ENCODE results near the gene DAB1. TPM values are rescaled to one million over a fixed set of nuclear protein-coding genes. Genes with fewer than 3 reads are reported as not detected.

The DAB1 gene
- total RNA-seq, 3 donors from 2014 or later, result not detected

GRCh38 chr1:57041901-57042300, 382.0 kb downstream of the DAB1 start:
- H3K36me3 Mint-ChIP-seq (ENCODE audit: insufficient read depth), result no peaks in the 10 kb centered on the region
- ATAC-seq, result no peak

DNA sequence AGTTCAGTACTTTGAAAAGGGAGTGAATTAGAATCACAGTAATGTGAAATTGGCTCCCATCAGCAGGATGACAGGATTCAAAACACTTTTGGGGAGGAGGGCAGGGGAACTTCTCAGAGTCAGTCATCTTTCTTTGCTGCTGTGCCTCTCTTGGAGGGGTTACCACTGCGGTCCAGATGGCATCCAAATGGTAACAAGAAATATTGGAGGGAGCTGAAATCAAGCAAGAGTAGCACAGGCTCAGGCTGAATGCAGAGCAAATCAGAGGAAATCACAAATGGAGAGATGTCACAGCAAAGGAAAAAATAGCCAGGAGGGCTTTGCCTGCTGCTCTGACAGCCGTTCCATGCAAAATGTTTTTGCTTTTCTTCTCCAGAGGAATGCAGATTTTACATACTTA, 383.0 kb downstream of the DAB1 start:
- DNase-seq, result no peak
- Mint-ChIP-seq H3K9me3 (no peaks in the 10 kb centered on the region), H3K4me3 (no peak overlapping the region), H3K36me3 (ENCODE audit: insufficient read depth) (no peaks in the 10 kb centered on the region), H3K4me1 (ENCODE audit: low read depth) (no peaks in the 10 kb centered on the region), H3K27me3 (ENCODE audit: low read depth) (no peaks in the 10 kb centered on the region)
- no peak for ATAC-seq

More at GRCh38 chr1:57041901-57042300, 382.0 kb downstream of the DAB1 start:
- H3K27me3 Mint-ChIP-seq (ENCODE audit: low read depth), result no peaks in the 10 kb centered on the region
- DNase-seq, result no peak
- no peaks in the 10 kb centered on the region for H3K4me1 Mint-ChIP-seq (ENCODE audit: low read depth)
- H3K9me3 Mint-ChIP-seq, result no peaks in the 10 kb centered on the region
- no peak overlapping the region for H3K4me3 Mint-ChIP-seq

- no peaks in the 10 kb centered on the region for H3K4me1 Mint-ChIP-seq (ENCODE audit: low read depth)
- H3K4me3 Mint-ChIP-seq, result no peak overlapping the region
Observed at GRCh38 chr1:57036641-57037579, 386.9 kb downstream of the DAB1 start.

DNA sequence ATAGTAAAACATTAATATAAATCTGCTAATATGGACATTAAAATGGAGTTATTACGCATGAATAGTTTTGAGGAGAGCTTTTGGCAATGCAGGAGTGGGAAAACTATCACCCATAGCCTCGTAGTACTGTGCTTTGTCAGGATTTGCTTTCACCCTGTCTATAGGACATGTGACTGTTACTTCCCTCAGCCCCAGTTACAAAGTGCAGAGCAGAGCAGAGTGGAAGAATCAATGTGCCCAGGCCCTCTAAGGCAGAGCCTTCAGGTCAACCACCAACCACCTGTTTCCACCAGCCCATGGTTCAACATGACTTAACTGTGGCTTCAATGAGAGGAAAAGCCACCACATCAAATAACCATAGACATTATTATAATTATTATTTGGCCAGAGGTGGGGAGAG, 389.1 kb downstream of the DAB1 start:
- H3K27me3 Mint-ChIP-seq (ENCODE audit: low read depth), result no peaks in the 10 kb centered on the region
- DNase-seq (no peak), ATAC-seq (no peak)
- no peaks in the 10 kb centered on the region for H3K36me3 Mint-ChIP-seq (ENCODE audit: insufficient read depth)
- H3K9me3 Mint-ChIP-seq, result no peaks in the 10 kb centered on the region
- no peak overlapping the region for H3K4me3 Mint-ChIP-seq
- no peaks in the 10 kb centered on the region for H3K4me1 Mint-ChIP-seq (ENCODE audit: low read depth)

More at GRCh38 chr1:57036641-57037579, 386.9 kb downstream of the DAB1 start:
- H3K9me3 Mint-ChIP-seq, result no peaks in the 10 kb centered on the region
- no peaks in the 10 kb centered on the region for H3K36me3 Mint-ChIP-seq (ENCODE audit: insufficient read depth)
- no peak for ATAC-seq
- no peaks in the 10 kb centered on the region for H3K27me3 Mint-ChIP-seq (ENCODE audit: low read depth)
- DNase-seq, result no peak

- no peak for DNase-seq
- no peaks in the 10 kb centered on the region for H3K27me3 Mint-ChIP-seq (ENCODE audit: low read depth)
- H3K4me3 Mint-ChIP-seq, result no peak overlapping the region
- peak in 1 of 2 donors; percentile 52 for ATAC-seq
- H3K36me3 Mint-ChIP-seq (ENCODE audit: insufficient read depth), result no peaks in the 10 kb centered on the region
- no peaks in the 10 kb centered on the region for H3K4me1 Mint-ChIP-seq (ENCODE audit: low read depth)
- H3K9me3 Mint-ChIP-seq, result peaks cover 3% of the 10 kb centered on the region
Observed at GRCh38 chr1:57033222-57034001, 390.4 kb downstream of the DAB1 start.

DNA sequence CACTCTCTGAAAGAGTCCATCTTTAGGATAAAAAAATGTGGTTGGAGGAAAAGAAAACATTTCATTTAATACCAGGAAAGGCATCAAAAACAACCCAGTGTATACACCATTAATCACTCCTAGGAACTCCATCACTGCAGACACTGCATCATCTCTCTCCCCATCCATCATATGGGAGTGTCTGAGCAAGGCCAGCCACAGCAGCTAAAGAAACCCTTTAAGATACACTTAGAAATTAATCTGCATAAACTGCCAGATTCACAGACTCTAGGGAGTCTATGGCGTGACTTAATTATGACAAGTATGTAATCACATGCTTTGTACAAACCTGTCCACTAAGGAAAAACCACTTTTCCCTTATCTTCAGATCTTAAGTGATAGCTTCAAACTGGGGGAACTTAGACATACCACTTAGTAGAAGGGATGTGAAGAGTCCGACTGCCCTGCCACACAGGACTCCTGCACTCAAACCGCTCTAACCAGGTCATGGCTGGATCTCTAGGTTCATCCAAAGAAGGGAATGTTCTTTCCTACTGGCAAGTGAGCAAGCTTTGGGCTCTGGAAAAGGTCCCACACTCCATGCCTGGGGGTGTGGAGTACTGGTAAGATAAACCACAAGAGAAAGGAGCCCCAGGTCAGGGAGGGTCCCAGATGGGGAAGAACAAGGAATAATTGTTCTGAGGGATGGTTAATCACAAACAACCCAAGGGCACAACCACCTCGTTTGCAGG, 397.1 kb downstream of the DAB1 start:
- peaks cover 7% of the 10 kb centered on the region for H3K9me3 Mint-ChIP-seq
- no peaks in the 10 kb centered on the region for H3K4me1 Mint-ChIP-seq (ENCODE audit: low read depth)
- no peaks in the 10 kb centered on the region for H3K27me3 Mint-ChIP-seq (ENCODE audit: low read depth)
- ATAC-seq (no peak), DNase-seq (no peak)
- no peaks in the 10 kb centered on the region for H3K36me3 Mint-ChIP-seq (ENCODE audit: insufficient read depth)
- H3K4me3 Mint-ChIP-seq, result no peak overlapping the region

GRCh38 chr1:57024855-57025254, 399.0 kb downstream of the DAB1 start:
- ATAC-seq, result no peak
- H3K36me3 Mint-ChIP-seq (ENCODE audit: insufficient read depth), result no peaks in the 10 kb centered on the region
- no peak overlapping the region for H3K4me3 Mint-ChIP-seq
- H3K9me3 Mint-ChIP-seq, result peaks cover 7% of the 10 kb centered on the region
- no peaks in the 10 kb centered on the region for H3K4me1 Mint-ChIP-seq (ENCODE audit: low read depth)
- H3K27me3 Mint-ChIP-seq (ENCODE audit: low read depth), result no peaks in the 10 kb centered on the region
- no peak for DNase-seq

DNA sequence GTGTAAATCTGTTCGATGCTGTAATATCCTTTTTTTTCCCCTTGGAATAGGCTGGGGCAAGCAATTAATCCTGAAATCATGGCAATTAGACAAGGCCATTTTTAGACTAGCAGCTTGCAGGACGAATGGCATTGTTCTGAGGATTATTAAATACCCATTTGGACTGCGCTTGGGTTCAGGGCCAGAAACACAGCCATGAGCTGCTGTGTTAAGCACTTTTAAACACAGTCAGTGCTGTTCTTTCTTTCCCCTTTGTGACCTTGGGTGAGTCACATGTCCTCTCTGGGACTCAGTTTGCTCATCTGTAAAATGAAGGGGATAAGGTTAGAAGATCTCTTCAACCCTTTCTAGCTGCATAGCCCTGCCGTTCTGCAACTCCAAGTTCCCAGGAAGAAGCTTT, 399.4 kb downstream of the DAB1 start:
- no peaks in the 10 kb centered on the region for H3K27me3 Mint-ChIP-seq (ENCODE audit: low read depth)
- ATAC-seq, result no peak
- H3K4me3 Mint-ChIP-seq, result no peak overlapping the region
- DNase-seq, result no peak
- H3K9me3 Mint-ChIP-seq, result peaks cover 7% of the 10 kb centered on the region
- H3K4me1 Mint-ChIP-seq (ENCODE audit: low read depth), result no peaks in the 10 kb centered on the region
- H3K36me3 Mint-ChIP-seq (ENCODE audit: insufficient read depth), result no peaks in the 10 kb centered on the region

DNA sequence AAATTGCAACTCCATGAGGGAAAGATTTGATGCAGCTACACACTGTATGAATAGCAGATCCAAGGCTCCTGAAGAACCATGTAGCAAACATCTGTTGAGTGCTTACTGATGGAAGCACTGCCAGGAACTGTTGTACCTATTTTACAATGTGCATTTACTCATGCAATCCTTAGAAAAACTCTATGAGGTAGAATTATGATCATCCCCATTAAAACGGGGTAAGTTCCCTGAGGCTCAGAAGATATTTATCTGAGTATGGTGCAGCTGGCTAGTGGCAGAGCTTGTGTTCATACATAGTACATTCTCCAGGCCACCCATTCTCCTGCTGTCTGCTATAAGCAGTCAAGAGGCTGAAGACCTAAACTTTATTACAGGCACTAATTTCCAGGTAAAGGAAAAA, 403.6 kb downstream of the DAB1 start:
- ATAC-seq, result no peak
- Mint-ChIP-seq H3K4me1 (ENCODE audit: low read depth) (no peaks in the 10 kb centered on the region), H3K9me3 (no peaks in the 10 kb centered on the region)

DNA sequence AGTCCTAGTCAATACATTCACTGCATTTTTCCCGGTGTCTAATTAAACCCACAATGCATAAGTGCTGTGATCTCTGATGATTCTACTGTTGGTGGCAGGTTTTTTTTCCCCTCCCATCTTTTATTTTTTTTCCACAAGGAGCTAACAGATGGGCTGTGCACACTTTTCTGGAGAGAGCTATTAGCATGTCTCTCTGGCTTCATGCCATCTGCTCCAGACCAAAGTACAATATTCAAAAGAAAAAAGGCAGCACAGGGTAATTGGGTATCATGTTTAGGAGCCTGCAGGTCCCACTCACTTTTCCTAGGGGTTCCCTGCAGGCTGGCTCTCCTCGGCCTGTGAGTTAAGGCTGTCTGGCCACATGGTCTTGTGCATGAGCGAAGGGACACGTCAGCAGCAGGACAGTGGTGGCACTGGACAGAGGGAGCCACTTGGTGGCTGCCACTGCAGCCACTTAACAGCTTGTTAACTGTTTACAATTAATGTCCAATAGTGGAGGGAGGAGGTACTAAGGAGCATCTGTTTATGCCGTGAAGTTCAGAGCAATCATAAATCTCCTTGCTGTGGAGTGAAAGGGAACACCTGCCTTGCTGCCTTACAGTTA, 404.5 kb downstream of the DAB1 start:
- ATAC-seq (no peak), DNase-seq (no peak)
- no peaks in the 10 kb centered on the region for H3K27me3 Mint-ChIP-seq (ENCODE audit: low read depth)
- no peaks in the 10 kb centered on the region for H3K36me3 Mint-ChIP-seq (ENCODE audit: insufficient read depth)
- H3K9me3 Mint-ChIP-seq, result no peaks in the 10 kb centered on the region
- H3K4me1 Mint-ChIP-seq (ENCODE audit: low read depth), result no peaks in the 10 kb centered on the region
- no peak overlapping the region for H3K4me3 Mint-ChIP-seq

More for the DNA sequence above, 403.6 kb downstream of the DAB1 start:
- H3K4me3 Mint-ChIP-seq, result no peak overlapping the region
- no peaks in the 10 kb centered on the region for H3K27me3 Mint-ChIP-seq (ENCODE audit: low read depth)
- H3K36me3 Mint-ChIP-seq (ENCODE audit: insufficient read depth), result no peaks in the 10 kb centered on the region
- DNase-seq, result no peak

DNA sequence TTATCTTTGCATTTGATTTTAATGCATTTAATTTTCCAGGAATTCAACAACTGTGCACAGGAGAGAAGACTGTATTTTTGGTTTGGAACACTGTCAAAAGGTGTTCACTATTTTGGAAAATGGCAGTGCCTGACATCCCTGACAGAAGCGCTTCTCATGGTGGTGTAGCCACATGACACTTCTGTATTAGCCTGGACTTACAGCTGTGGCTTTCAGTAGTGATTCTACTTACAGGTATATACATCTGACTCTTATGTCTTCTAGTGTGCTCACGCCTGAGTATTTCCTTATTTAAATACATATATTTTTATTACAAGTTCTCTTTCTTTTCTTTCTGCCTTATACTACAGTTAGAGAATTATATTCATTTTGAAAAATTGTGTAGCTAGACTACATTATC, 405.7 kb downstream of the DAB1 start:
- H3K27me3 Mint-ChIP-seq (ENCODE audit: low read depth), result no peaks in the 10 kb centered on the region
- no peak overlapping the region for H3K4me3 Mint-ChIP-seq
- DNase-seq (no peak), ATAC-seq (no peak)
- no peaks in the 10 kb centered on the region for H3K4me1 Mint-ChIP-seq (ENCODE audit: low read depth)
- H3K36me3 Mint-ChIP-seq (ENCODE audit: insufficient read depth), result no peaks in the 10 kb centered on the region
- no peaks in the 10 kb centered on the region for H3K9me3 Mint-ChIP-seq

DNA sequence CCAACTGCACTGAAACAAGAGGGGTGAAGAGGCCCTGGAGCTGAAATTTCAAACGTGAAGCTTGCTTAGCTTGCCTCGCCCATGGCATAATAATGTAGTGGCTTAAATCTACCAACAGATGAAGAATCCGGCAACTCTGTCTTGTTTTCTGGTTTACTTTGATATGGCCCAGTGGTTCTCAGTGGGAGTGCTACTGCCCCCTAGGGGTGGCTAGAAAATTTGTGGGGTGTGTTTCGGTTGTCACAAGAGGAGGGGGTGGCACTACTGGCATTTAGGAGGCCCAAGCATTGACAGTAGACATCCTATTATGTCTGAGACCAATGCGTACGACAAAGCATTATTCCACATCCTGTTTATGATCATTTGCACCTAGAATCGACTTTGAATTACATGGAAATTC, 406.1 kb downstream of the DAB1 start:
- ATAC-seq (no peak), DNase-seq (no peak)
- Mint-ChIP-seq H3K4me3 (no peak overlapping the region), H3K9me3 (no peaks in the 10 kb centered on the region), H3K36me3 (ENCODE audit: insufficient read depth) (no peaks in the 10 kb centered on the region), H3K27me3 (ENCODE audit: low read depth) (no peaks in the 10 kb centered on the region), H3K4me1 (ENCODE audit: low read depth) (no peaks in the 10 kb centered on the region)

DNA sequence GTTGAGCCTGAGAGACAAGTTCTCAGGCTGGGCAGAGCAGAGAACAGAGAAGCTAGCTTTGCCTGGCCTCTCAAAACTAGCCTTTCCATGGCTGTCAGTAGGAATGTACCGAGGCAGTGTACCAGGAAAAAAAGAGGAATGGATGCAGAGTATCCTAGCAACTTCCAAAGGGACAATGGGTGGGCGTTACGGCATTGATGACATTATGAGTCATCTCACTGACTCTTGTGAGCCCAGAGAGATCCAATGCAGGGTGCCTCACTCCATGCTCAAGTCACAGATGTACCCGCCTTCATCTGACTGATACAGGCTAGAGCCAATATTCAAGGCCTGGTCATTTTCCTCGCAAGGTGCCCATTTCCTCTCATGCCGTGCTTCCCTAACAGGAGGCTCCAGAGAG, 406.7 kb downstream of the DAB1 start:
- Mint-ChIP-seq H3K9me3 (no peaks in the 10 kb centered on the region), H3K4me3 (no peak overlapping the region), H3K36me3 (ENCODE audit: insufficient read depth) (no peaks in the 10 kb centered on the region), H3K27me3 (ENCODE audit: low read depth) (no peaks in the 10 kb centered on the region), H3K4me1 (ENCODE audit: low read depth) (no peaks in the 10 kb centered on the region)
- ATAC-seq (no peak), DNase-seq (no peak)

- no peak for ATAC-seq
- H3K27me3 Mint-ChIP-seq (ENCODE audit: low read depth), result no peaks in the 10 kb centered on the region
- no peaks in the 10 kb centered on the region for H3K4me1 Mint-ChIP-seq (ENCODE audit: low read depth)
- no peaks in the 10 kb centered on the region for H3K36me3 Mint-ChIP-seq (ENCODE audit: insufficient read depth)
- H3K9me3 Mint-ChIP-seq, result no peaks in the 10 kb centered on the region
- DNase-seq, result no peak
- no peak overlapping the region for H3K4me3 Mint-ChIP-seq
Observed at GRCh38 chr1:57015071-57015470, 408.8 kb downstream of the DAB1 start.
